GM19035 (cell line): ENCODE measurements around the gene ADPRHL1.
"Not testable (repeated sequence)": the region's sequence is repeated elsewhere in the genome, so short reads cannot be mapped to it uniquely, and the experiment has no call there.

ENCODE experiments used
- ATAC-seq: cut with Tn5 transposase; IDR thresholded peaks from one replicate; pipeline ENCODE4 v1.9.1; 2021; ENCODE audit not compliant: unreplicated experiment

The ADPRHL1 gene

DNA sequence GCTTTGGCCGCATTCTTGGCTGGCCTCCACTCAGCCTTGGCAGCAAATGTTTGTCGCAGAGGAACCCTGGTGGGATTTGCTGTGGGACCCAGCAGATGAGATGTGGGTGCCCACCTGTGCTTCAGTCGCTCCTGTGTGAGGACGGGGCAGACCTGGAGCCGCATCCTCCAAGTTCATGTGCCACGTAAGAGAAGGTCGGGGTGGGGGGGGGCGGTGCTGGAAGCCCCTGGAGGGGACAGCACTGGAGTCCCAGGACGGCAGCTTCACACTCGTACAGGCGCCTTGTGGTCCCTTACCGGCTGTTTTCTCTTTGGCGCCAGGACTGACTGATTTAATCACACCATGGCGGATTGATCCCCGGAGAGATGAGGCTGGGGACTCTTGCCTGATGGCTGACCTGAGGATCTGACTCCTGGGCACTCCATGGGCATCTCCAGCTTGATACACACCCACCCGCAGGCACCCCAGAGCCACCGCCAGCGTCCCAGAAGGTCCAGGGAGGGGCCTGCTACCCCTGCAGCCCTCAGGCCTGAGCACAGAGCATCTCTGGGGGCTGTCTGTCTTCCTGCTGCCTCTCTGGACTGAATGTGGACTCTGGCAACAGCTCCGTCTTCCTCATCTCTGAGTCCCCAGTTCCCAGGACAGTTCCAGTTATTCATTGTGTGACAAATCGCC, 79.3 kb downstream of the ADPRHL1 start:
- no peak for ATAC-seq

DNA sequence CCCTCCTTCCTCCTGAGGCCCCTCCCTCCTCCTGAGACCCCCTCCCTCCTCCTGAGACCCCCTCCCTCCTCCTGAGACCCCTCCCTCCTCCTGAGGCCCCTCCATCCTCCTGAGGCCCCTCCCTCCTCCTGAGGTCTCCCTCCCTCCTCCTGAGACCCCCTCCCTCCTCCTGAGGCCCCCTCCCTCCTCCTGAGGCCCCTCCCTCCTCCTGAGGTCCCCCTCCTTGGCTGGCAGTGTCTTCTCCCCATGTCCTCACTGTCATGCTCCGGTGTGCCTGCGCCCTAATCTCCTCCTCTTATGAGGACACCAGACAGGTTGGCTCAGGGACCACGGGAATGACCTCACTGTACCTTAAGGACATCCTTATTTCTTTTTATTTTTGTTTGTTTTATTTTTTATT, 81.6 kb downstream of the ADPRHL1 start:
- ATAC-seq, result not testable (repeated sequence)

DNA sequence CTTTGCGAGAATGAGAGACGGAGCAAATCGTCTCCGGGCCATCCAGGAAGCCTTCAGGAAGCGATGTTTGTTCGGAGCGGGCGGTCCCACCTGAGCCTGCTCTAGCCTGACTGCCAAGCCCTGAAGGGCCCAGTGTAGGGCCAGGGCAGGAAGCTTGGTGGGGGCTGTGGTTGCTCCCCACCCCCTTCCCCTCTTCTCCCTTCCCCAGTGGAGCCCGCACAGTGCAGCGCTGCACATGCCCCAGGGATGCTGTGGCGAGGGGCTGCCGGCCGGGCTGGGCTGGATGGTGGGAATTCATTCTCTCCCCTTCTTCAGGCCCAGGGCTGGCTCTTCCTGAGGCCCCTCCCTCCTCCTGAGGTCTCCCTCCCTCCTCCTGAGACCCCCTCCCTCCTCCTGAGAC, 82.2 kb downstream of the ADPRHL1 start:
- no peak for ATAC-seq

DNA sequence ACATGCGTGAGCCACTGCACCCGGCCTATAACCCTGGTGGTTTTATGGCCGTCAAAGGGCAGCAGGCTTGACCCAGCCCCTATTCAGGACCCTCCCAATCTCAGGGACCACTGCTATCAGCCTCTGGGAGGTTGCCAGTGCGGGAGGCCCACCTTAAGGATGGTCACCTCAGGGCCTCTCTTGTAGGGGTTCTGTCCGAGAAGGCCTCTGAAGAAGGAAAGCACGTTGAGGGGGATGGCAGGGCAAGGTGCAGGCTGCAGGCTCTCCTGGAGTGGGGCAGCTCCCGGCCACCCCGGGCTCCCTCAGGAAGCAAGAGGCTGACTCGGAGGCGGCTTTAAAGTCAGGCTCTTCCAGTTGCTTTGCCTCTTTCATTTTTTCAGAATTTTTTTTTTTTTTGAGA, 83.4 kb downstream of the ADPRHL1 start:
- no peak for ATAC-seq

DNA sequence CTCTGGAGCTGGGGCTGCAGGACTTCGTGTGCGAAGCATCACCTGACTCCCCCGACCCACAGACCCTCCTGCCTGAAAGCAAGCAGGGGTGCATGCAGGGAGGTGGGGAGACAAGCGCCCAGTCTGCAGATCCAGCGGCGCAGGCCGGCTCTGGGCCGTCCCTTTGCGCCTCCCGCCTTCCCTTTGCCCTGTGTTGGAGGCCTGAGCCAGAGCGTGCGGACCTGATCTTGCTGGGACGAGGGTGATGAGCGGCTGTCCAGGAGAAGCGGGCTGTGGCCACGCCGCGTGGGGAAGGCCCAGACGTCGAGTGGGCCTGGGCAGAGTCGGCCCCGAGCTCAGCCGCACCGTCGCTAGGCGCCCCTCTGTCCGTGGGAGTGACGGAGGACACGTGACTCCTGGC, 84.1 kb downstream of the ADPRHL1 start:
- no peak for ATAC-seq

DNA sequence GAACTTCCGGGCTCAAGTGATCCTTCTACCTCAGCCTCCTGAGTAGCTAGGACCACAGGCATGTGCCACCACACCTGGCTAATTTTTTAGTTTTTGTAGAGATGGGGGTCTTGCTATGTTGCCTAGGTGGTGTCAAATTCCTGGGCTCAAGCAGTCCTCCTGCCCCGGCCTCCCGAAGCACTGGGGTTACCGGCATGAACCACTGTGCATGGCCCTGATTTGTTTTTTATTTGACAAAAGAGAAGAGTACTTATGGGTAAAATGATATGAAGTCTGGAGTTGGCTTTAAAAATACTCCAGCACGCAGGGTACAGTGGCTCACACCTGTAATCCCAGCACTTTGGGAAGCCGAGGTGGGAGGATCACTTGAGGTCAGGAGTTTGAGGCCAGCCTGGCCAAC, 84.9 kb downstream of the ADPRHL1 start:
- ATAC-seq, result not testable (repeated sequence)

DNA sequence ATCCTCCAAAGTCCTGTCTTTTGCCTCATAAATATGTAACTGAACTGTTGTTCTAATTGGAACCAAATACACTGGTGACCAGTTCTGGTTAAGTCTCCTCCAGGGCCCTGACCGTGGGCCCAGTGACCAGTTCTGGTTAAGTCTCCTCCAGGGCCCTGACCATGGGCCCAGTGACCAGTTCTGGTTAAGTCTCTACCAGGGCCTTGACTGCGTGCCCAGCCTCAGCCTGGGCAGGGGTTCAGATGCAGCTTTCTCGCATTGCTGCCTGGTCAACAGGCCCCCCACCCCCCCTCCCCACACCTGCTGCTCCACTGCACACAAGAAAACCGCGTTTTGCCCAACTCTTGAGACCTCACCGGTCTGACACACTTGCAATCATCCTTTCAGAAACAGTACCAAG, 85.5 kb downstream of the ADPRHL1 start:
- ATAC-seq, result no peak

DNA sequence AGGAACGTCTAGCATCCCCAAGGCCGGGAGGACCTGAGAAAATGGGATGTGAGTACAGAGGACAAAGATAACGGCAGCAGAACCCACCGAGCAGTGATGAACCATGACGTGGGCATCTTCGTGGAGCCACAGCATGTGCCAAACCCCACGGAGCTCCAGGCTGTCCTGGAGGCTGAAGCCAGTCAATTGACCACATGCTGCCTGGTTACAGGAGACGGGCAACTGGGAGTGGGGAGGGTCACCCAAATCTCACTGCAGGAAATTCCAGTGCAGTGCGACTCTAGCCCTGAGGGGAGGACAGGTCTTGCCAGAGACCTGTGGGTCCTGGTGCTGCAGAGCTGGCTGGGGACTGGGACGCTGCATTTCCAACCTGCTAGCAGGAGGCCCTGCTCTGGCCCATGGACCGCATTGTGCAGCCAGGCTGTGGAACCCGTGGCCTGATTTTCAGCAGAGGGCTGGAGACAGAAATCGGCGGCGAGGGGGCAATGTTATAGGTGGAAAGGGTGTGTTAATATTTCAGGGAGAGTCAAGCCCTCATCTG, 86.2 kb downstream of the ADPRHL1 start:
- ATAC-seq, result no peak

DNA sequence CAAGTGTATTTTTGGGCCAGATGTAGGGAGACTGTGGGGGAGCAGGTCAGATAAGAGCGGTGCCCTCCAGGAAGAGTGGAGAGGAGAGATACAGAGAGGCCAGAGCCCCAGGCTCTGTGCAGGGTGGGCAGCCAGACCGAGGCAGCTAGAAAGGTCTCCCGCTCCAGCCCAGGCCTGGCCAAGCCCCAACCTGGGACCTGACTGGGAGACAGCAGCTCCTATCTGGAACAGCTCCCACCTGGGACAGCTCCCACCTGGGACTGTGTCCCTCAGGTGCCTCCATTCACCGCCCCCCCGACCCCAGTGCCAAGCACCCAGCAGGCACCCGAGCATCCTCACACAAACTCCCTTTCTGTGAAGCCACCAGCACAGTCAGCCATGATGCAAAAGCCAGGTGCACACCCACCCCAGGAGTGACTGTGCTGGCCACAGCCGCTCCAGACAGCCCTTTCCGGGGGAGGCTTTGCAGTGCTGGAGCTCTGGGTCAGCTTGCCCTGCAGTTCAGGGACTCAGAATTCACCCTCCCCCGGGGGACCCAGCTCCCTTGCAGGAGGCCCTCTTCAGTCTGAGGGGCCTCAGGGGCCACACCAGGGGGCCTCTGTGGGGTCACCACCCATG, 87.2 kb downstream of the ADPRHL1 start:
- no peak for ATAC-seq

DNA sequence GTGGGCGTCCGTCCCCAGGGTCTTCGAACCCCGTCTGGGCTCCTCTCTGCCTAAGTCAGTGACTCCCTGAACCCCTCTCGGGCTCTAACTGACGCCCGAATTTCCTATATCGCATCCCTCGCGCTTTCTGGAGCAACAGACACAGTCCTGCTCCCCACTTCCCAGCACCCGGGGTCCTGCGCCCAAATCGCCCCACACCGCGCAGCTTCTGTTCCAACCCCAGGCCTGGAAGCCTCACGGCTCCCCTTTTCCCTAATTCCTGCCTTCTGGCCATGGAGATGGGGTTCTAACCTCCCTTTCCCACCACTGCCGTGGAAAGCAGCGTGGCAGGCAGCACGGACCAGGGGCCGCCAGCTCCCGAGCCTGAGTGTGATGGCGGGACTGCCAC, 87.7 kb downstream of the ADPRHL1 start:
- no peak for ATAC-seq

DNA sequence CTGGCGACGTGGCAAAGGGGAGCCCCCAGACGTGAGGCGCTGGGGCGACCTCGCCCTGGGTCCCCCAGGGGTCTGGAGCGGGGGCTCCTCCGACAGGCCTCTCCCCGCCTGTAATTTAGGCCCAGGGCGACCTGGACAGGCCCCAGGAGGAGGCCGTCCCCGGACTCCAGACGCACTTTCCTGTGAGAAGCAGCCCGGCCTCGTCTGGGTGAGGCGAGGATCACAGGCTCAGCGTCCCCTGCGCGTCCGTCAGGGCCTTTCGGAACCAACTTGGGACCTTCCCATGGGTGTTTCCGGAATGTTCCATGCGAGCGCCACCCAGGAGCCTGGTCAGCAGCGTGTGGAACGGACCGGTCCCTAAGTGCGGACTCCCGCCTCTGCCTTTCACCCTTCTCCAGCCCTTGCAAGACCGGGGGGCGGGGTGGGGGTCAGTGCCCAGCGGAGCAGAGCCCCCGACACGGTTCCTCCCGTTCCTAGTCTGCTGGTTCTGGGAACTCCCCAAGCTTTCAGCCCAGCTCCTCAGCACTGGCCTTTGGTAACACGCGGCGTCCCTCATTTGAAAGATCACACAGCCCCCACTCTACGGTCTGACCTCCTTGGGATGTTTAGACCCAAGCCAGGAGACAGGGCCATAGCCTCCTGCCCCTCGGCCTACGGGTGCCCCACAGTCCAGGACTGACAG, 88.2 kb downstream of the ADPRHL1 start:
- no peak for ATAC-seq

DNA sequence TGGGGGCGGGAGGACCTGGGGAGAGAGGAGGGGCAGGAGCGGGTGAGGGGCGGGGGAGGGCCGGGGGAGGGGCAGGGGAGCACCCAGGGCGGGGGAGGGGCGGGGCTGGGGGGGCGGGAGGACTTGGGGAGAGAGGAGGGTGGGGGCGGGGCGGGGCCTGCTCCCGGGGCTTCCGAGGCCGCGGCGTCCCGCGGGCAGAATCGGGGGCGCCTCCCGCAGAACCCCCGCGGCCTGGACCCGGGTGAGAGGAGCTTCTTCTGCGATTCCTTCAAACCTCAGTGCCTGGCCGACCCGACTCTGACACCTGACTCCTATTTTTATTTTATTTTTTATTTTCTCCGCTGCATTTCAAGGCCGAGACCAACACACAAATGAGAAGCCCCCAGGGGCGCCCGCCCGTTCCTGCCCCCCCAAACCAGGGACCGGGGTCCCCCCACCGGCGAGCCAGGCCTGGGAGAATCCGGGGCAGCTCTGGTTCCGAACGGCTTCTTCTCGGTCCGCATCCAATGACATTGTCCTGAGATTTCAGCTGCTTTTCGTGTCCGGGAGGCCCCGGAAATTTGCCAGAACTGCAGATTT, 88.9 kb downstream of the ADPRHL1 start:
- ATAC-seq, result no peak

DNA sequence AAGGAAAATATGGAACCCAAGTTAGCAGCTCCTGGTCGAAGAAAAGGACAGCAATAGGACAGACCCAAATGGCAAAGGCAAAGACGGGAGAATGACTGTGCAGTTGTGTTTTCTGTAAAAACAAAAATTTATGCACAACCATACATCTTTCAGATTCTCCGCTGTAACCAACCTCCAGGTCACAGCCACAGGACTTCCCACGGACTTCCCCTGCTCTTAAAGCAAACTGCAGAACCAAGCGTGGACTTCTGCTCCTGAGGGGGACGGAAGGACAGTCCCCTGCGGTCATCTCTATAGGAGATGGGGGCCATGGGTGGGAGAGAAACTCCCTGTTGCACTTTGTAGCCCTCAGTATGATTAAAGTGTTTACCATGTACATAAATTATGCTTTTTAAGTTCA, 91.9 kb downstream of the ADPRHL1 start:
- ATAC-seq, result no peak

DNA sequence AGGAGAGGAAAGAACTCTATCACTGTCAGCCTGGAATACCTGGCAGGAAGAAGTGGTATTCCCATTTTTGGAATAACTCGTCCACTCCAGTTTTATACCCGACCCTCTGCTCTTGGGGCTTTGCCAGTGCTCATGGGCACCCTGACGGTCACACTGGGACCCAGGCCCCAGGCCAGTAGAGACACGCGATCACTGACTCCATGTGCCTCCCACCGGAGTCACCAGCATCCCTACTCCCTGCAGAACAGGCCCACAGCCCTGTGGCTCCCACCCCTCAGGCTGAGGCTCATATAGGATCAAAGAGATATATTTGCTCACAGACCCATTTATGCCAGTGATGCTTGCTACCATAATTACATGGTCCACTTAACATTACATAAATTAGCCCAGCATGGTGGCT, 92.8 kb downstream of the ADPRHL1 start:
- ATAC-seq, result no peak

DNA sequence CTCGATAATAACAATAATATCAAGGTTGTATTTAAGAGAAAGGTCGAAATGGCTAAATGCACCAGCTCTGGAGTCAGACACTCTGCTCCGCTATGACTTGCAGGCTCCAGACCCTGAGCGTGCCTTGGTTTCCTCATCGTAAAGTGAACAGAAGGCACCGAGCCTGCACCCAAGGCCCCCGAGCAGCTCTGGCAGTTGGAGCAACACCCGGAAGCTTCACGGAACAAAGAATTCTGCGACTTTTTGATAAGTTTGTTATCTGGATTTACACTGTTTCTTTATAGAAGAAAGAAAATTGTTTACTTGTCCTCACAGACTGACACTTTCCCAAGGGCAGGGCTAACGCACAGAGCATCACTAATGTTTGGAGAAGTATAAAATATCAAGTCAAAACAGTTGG, 93.7 kb downstream of the ADPRHL1 start:
- ATAC-seq, result no peak

DNA sequence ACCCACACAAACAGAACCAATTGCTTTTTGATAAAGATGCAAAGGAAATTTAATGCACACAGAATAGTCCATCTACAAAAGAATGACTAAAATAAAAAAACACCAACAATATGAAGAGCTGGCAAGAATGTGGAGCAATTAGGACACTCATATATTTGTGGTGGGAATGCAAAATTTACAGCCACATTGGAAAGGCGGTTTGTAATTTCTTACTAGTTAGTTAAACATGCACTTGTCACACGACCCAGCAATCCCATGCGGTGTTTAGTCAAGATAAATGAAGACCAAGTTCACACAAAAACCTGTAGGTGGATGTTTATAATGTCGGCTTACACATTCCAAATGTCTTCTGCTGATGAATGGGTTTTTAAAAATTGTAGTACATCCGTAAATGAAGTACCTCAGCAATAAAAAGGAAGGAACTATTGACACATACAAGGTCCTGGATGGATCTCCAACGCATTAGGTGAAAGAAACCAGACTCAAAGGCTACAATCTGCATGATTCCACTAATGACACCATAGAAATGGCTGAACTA, 94.6 kb downstream of the ADPRHL1 start:
- ATAC-seq, result no peak

DNA sequence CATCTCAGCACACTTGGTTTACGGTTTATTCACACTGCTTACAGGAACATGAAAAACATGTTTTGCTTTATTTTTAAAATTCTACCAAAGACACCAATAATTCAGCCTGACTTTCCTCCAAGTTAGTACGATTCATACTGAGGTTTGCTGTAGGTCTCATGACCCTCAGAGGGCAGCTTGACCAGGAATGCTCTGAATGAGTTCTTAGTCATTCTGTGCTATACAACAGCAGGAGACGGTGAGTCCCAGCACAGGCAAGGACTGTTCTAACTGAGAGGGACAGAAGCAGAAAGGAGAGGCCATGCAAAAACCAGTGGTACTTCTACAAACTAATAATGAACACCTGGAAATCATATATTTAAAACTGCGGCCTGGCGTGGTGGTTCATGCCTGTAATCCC, 95.8 kb downstream of the ADPRHL1 start:
- ATAC-seq, result no peak

DNA sequence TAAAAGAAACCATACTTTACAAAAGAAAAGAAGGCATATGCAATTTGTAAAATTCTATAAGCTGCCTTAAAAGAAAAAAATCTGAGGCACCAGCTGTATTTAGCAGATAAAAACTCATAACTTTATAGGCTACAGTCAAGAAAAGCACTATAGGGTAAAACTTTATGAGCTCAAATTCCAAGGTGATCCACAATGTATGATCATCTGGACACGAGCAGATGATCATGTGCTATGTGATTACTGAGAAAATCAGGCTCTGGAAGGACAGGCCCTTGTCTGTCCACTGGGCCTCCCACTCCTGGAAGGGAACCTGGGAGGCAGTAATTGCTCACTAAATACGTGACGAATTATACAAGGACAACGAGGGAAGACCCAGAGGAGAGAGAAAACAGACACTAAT, 96.7 kb downstream of the ADPRHL1 start:
- ATAC-seq, result no peak

DNA sequence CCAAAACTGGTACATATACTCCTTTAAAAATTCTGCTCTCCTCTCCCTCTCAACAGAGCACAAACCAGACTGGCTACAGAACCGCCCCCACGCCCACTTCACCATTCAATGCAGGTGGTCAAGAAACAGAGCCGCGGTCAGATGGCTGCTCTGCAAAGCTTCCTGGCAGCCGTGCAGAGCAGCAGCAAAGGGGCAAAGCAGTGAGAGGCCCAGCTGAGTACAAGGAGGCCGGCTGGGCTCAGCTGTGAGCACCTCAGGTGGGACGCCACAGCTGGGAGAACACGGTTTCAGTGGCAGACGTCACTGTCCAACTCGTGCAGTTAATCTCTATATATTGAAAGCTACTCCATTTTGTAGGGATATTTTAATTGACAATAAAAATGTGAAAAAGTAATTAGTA, 97.7 kb downstream of the ADPRHL1 start:
- ATAC-seq, result no peak

DNA sequence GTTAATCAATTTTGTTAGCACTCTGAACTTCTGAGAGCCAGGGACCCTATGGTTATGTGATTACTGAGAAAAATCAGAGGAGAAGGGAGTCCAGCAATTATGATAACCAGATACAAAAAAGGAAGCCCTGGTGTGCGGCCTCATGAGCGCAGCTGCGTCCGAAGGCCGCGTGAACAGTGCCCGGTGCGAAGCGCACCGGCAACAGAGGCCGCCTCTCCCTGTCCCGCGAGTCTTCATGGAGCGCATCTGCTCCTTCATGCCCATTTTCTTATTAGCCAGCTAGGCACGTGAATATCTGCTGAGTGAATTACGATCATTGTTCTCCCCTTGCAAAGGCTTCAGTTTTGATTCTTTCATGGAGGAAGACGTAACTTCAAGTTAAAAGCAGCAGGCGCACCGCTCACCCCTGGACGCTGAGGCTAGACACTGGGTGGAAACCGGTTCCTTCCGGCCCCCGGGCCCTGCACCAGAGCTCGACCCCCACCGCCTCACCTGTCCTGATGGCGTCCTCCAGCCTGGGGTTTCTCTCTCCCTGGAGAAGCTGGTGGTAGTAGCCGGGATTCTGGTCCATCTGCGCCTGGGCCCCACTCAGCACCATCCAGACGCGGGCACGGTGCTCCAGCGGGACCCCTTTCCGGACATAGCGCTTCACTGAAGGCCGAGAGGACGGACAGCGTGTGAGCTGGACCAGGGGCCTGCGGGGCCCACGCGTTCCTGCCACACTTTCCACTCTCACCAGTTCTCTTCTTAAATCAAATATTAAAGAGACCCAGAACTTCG, 98.3 kb downstream of the ADPRHL1 start:
- no peak for ATAC-seq

DNA sequence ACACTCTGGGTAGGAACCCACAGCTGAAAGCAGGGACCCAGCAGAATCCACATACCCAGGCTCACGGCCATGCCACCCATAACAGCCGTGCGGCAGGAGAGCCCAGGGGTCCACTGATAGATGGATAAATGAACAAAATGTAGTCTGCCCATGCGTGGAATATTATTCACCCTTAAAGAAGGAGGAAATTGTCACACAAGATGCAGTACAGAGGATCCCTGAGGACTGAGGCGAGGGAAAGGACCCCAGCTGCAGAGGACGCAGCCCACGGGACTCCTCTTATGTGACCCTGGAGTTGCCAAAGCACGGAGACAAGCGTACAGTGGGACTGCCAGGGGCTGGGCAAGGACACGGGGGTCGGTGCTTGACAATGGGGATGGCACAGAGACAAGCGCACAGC, 100.0 kb downstream of the ADPRHL1 start:
- ATAC-seq, result no peak
